ENCODE results near the gene RITA1.

Gene RITA1

DNA sequence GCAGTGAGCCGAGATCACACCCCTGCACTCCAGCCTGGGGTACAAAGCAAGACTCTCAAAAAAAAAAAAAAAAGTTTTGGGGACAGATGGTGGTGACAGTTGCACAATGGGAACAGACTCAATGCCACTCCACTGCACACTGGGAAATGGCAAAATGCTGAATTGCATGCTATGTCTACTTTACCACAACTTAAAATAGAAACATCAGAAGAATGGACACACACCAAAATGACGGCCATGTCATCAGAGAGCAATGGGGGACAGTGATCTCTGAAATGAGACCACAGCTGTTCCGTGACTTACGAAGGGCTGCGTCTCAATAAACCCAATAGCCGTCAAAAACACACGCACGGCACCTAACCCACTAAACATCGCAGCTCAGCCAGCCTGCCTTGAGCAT lies 14.0 kb upstream of the RITA1 start:
- H3K9me3 ChIP-seq (ENCODE audit: insufficient read depth, low read length), result no peaks in the 10 kb centered on the region
- no peak overlapping the region for H3K4me3 ChIP-seq (ENCODE audit: insufficient read length, low read depth)
- no peaks in the 10 kb centered on the region for H3K27me3 ChIP-seq (ENCODE audit: insufficient read depth, insufficient read length)
- no peak overlapping the region for H3K9ac ChIP-seq (ENCODE audit: insufficient read length, low read depth)
- TF ChIP-seq YY1 (IDR thresholded peaks at IDR 0.05; ENCODE audit: insufficient read depth, insufficient read length), result no peak
- no peak for TF ChIP-seq SUZ12 (IDR thresholded peaks at IDR 0.05; ENCODE audit: extremely low read depth, insufficient read depth, insufficient read length)
- TF ChIP-seq ZNF274 (IDR thresholded peaks at IDR 0.05; ENCODE audit: low read depth, low read length), result no peak
- peaks cover 90% of the 10 kb centered on the region for H3K36me3 ChIP-seq (ENCODE audit: insufficient read depth, insufficient read length, low read length)
- DNase-seq (ENCODE audit: low read depth, low spot score), result no peak
- H3K4me1 ChIP-seq (ENCODE audit: insufficient read depth, insufficient read length), result no peaks in the 10 kb centered on the region

GRCh38 chr12:113172185-113172584 lies 13.3 kb upstream of the RITA1 start:
- Histone ChIP-seq H3K4me1 (ENCODE audit: insufficient read depth, insufficient read length) (no peaks in the 10 kb centered on the region), H3K9ac (ENCODE audit: insufficient read length, low read depth) (no peak overlapping the region), H3K27me3 (ENCODE audit: insufficient read depth, insufficient read length) (no peaks in the 10 kb centered on the region), H3K36me3 (ENCODE audit: insufficient read depth, insufficient read length, low read length) (peaks cover 90% of the 10 kb centered on the region), H3K9me3 (ENCODE audit: insufficient read depth, low read length) (no peaks in the 10 kb centered on the region), H3K4me3 (ENCODE audit: insufficient read length, low read depth) (no peak overlapping the region)
- no peak for DNase-seq (ENCODE audit: low read depth, low spot score)
- TF ChIP-seq YY1 (IDR thresholded peaks at IDR 0.05; ENCODE audit: insufficient read depth, insufficient read length), result no peak
- TF ChIP-seq SUZ12 (IDR thresholded peaks at IDR 0.05; ENCODE audit: extremely low read depth, insufficient read depth, insufficient read length), result no peak
- TF ChIP-seq ZNF274 (IDR thresholded peaks at IDR 0.05; ENCODE audit: low read depth, low read length), result no peak

DNA sequence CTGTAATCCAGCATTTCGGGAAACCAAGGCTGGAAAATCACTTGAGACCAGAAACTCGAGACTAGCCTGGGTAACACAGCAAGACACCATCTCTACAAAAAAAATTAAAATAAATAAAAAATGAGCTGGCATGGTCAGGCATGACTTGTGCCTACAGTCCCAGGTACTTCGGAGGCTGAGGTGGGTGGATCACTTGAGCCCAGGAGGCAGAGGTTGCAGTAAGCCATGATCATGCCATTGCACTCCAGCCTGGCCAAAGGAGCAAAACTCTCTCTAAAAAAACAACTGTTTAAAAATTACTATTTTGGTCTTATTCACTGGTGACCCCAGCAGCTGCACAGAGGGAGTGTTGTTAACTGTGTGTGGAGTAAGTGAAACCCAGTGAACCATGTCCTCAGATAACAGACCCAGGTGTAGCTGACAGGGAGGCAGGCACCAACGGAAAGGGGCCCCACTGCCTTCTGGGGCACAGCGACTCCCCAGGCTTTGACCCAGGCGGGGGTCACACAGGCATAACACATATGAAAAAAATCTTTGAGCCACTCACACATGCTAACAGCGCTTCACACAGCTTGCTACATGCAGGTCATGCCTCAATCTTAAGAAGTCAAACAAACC lies 12.3 kb upstream of the RITA1 start:
- no peaks in the 10 kb centered on the region for H3K4me1 ChIP-seq (ENCODE audit: insufficient read depth, insufficient read length)
- H3K9me3 ChIP-seq (ENCODE audit: insufficient read depth, low read length), result no peaks in the 10 kb centered on the region
- H3K27me3 ChIP-seq (ENCODE audit: insufficient read depth, insufficient read length), result no peaks in the 10 kb centered on the region
- no peak for TF ChIP-seq YY1 (IDR thresholded peaks at IDR 0.05; ENCODE audit: insufficient read depth, insufficient read length)
- TF ChIP-seq SUZ12 (IDR thresholded peaks at IDR 0.05; ENCODE audit: extremely low read depth, insufficient read depth, insufficient read length), result no peak
- TF ChIP-seq ZNF274 (IDR thresholded peaks at IDR 0.05; ENCODE audit: low read depth, low read length), result no peak
- H3K9ac ChIP-seq (ENCODE audit: insufficient read length, low read depth), result no peak overlapping the region
- H3K36me3 ChIP-seq (ENCODE audit: insufficient read depth, insufficient read length, low read length), result peaks cover 90% of the 10 kb centered on the region
- no peak for DNase-seq (ENCODE audit: low read depth, low spot score)
- no peak overlapping the region for H3K4me3 ChIP-seq (ENCODE audit: insufficient read length, low read depth)

GRCh38 chr12:113174461-113175384 lies 10.8 kb upstream of the RITA1 start:
- Histone ChIP-seq H3K36me3 (ENCODE audit: insufficient read depth, insufficient read length, low read length) (peaks cover 92% of the 10 kb centered on the region), H3K4me1 (ENCODE audit: insufficient read depth, insufficient read length) (no peaks in the 10 kb centered on the region), H3K27me3 (ENCODE audit: insufficient read depth, insufficient read length) (no peaks in the 10 kb centered on the region), H3K4me3 (ENCODE audit: insufficient read length, low read depth) (no peak overlapping the region), H3K9ac (ENCODE audit: insufficient read length, low read depth) (no peak overlapping the region), H3K9me3 (ENCODE audit: insufficient read depth, low read length) (no peaks in the 10 kb centered on the region)
- TF ChIP-seq SUZ12 (IDR thresholded peaks at IDR 0.05; ENCODE audit: extremely low read depth, insufficient read depth, insufficient read length) (no peak), YY1 (IDR thresholded peaks at IDR 0.05; ENCODE audit: insufficient read depth, insufficient read length) (no peak), ZNF274 (IDR thresholded peaks at IDR 0.05; ENCODE audit: low read depth, low read length) (no peak)
- DNase-seq (ENCODE audit: low read depth, low spot score), result no peak

DNA sequence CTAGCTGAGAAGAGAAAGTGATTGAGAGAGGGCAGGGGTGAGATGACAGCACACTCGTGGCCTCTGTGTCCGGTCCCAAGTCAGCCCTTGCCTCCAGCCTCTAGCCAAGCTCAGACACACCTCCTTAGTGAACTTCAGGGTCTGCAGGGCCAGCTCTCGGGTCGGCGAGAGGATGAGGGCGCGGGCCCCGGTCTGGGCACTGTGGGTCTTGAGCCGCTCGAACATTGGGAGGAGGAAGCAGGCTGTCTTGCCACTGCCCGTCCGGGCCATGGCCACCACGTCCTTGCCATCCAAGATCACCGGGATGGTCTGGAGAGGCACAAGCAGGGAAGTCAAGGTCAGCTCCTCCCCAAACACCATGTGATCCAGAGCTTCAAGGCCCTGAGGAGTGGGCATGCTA lies 6.5 kb upstream of the RITA1 start:
- Histone ChIP-seq H3K9ac (ENCODE audit: insufficient read length, low read depth) (no peak overlapping the region), H3K4me1 (ENCODE audit: insufficient read depth, insufficient read length) (peaks cover 4% of the 10 kb centered on the region), H3K27me3 (ENCODE audit: insufficient read depth, insufficient read length) (no peaks in the 10 kb centered on the region), H3K36me3 (ENCODE audit: insufficient read depth, insufficient read length, low read length) (peaks cover 87% of the 10 kb centered on the region), H3K4me3 (ENCODE audit: insufficient read length, low read depth) (no peak overlapping the region), H3K9me3 (ENCODE audit: insufficient read depth, low read length) (no peaks in the 10 kb centered on the region)
- no peak for DNase-seq (ENCODE audit: low read depth, low spot score)
- no peak for TF ChIP-seq ZNF274 (IDR thresholded peaks at IDR 0.05; ENCODE audit: low read depth, low read length)
- TF ChIP-seq YY1 (IDR thresholded peaks at IDR 0.05; ENCODE audit: insufficient read depth, insufficient read length), result no peak
- TF ChIP-seq SUZ12 (IDR thresholded peaks at IDR 0.05; ENCODE audit: extremely low read depth, insufficient read depth, insufficient read length), result no peak

DNA sequence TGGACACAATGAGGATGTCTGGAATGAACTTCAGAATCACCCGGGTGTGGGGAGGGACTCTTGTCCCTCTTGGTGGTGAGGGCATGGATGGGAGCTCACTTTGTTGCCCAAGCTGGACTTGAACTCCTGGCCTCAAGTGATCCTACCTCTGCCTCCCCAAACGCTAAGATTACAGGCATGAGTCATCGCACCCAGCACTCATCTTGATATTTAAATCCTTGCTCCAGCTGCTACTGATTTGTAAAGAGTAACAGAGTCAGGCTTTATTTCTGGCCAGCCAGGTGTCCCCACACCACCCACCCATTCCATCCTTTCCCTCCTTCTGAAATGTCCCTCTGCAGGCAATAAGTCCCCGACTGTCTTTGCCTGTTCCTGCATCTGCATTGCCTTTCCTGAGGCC lies 5.2 kb upstream of the RITA1 start:
- no peak overlapping the region for H3K4me3 ChIP-seq (ENCODE audit: insufficient read length, low read depth)
- no peaks in the 10 kb centered on the region for H3K9me3 ChIP-seq (ENCODE audit: insufficient read depth, low read length)
- peaks cover 75% of the 10 kb centered on the region for H3K36me3 ChIP-seq (ENCODE audit: insufficient read depth, insufficient read length, low read length)
- no peak overlapping the region for H3K9ac ChIP-seq (ENCODE audit: insufficient read length, low read depth)
- no peak for DNase-seq (ENCODE audit: low read depth, low spot score)
- peaks cover 4% of the 10 kb centered on the region for H3K4me1 ChIP-seq (ENCODE audit: insufficient read depth, insufficient read length)
- no peaks in the 10 kb centered on the region for H3K27me3 ChIP-seq (ENCODE audit: insufficient read depth, insufficient read length)
- no peak for TF ChIP-seq SUZ12 (IDR thresholded peaks at IDR 0.05; ENCODE audit: extremely low read depth, insufficient read depth, insufficient read length)
- no peak for TF ChIP-seq YY1 (IDR thresholded peaks at IDR 0.05; ENCODE audit: insufficient read depth, insufficient read length)
- no peak for TF ChIP-seq ZNF274 (IDR thresholded peaks at IDR 0.05; ENCODE audit: low read depth, low read length)

DNA sequence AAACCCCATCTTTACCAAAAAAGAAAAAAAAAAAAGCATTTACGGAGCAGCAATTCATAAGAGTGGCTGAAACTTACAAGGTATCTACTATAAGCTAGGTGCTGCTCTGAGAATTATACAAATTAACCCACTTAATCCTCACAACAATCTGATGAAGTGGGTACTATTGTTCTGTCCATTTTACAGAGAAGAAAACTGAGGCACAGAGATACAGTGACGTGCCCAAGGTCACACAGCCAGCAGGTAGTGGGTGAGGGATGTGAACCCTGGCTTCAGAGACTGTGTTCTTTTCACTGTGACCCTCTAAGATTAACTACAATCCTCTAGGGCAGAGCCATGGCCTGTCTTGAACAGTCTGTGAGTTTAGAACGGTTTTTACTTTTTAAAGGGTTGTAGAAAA lies 3.5 kb upstream of the RITA1 start:
- Histone ChIP-seq H3K27me3 (ENCODE audit: insufficient read depth, insufficient read length) (no peaks in the 10 kb centered on the region), H3K9ac (ENCODE audit: insufficient read length, low read depth) (no peak overlapping the region), H3K4me1 (ENCODE audit: insufficient read depth, insufficient read length) (peaks cover 6% of the 10 kb centered on the region), H3K4me3 (ENCODE audit: insufficient read length, low read depth) (no peak overlapping the region), H3K9me3 (ENCODE audit: insufficient read depth, low read length) (no peaks in the 10 kb centered on the region), H3K36me3 (ENCODE audit: insufficient read depth, insufficient read length, low read length) (peaks cover 70% of the 10 kb centered on the region)
- DNase-seq (ENCODE audit: low read depth, low spot score), result no peak
- no peak for TF ChIP-seq YY1 (IDR thresholded peaks at IDR 0.05; ENCODE audit: insufficient read depth, insufficient read length)
- no peak for TF ChIP-seq SUZ12 (IDR thresholded peaks at IDR 0.05; ENCODE audit: extremely low read depth, insufficient read depth, insufficient read length)
- no peak for TF ChIP-seq ZNF274 (IDR thresholded peaks at IDR 0.05; ENCODE audit: low read depth, low read length)

All from NT2/D1 (cell line).